ENCODE data around the gene ANO6. TPM values are rescaled to one million over a fixed set of nuclear protein-coding genes. Genes with fewer than 3 reads are reported as not detected.

Gene ANO6
- total and polyA plus RNA-seq, 2 donors (not counting 1 experiment from before 2014, with no cell fraction given): 6.6 to 19.5 TPM

- Histone ChIP-seq H4K20me1 (ENCODE audit: control insufficient read depth, insufficient read depth, low read length, poor library complexity, severe bottlenecking) (peaks cover 6% of the 10 kb centered on the region), H3K36me3 (replicated peaks in 1 of 2; ENCODE audit: control extremely low read depth in 1 of 2, control insufficient read depth in 1 of 2, extremely low read depth in 1 of 2, insufficient read depth in 2 of 2, low read length in 1 of 2) (no peaks in the 10 kb centered on the region), H3K27ac (ENCODE audit: low read length in 2 of 2) (no peak overlapping the region), H3K9me3 (ENCODE audit: control extremely low read depth in 1 of 3, control insufficient read depth in 2 of 3, insufficient read depth in 1 of 3, low read length in 2 of 3) (no peaks in the 10 kb centered on the region), H3K79me2 (ENCODE audit: control insufficient read depth, insufficient read depth, low read length) (no peaks in the 10 kb centered on the region), H3K27me3 (replicated peaks in 1 of 4; ENCODE audit: control extremely low read depth in 1 of 4, control insufficient read depth in 3 of 4, insufficient read depth in 4 of 4, low read length in 3 of 4) (no peaks in the 10 kb centered on the region), H2AFZ (ENCODE audit: insufficient read depth, low read depth, low read length, poor library complexity, severe bottlenecking) (no peak overlapping the region), H3K4me2 (replicated peaks; ENCODE audit: low read depth, low read length, poor library complexity, severe bottlenecking) (no peak overlapping the region), H3K4me3 (ENCODE audit: control extremely low read depth in 1 of 5, extremely low read depth in 1 of 5, insufficient read depth in 1 of 5, low read depth in 2 of 5, low read length in 4 of 5) (no peak overlapping the region), H3K9ac (ENCODE audit: low read length) (no peak overlapping the region), H3K4me1 (ENCODE audit: control insufficient read depth in 2 of 2, insufficient read depth in 2 of 2, low read length in 2 of 2) (peaks cover 10 to 12% of the 10 kb centered on the region in 2 donors)
- POLR2A ChIA-PET: no interaction called here
- CTCF ChIA-PET: interaction anchor here (0.9 kb wide), 1 partner anchor 84 kb away, joined by 3 read pairs; no protein-coding TSS in a partner anchor
- Mint-ChIP-seq H3K4me3 (no peak overlapping the region), H3K9me3 (ENCODE audit: insufficient read depth) (no peaks in the 10 kb centered on the region), H3K27ac (no peak overlapping the region), H3K27me3 (no peaks in the 10 kb centered on the region), H3K4me1 (peaks cover 22% of the 10 kb centered on the region)
- TF ChIP-seq CTCF (IDR thresholded peaks at IDR 0.05) (no peak), EZH2 (IDR thresholded peaks at IDR 0.05; ENCODE audit: borderline replicate concordance, insufficient read depth, low read depth, low read length, poor library complexity, severe bottlenecking) (no peak)
- intact Hi-C loops (cut with micrococcal nuclease): no loop called here
- DNase-seq (no peak), ATAC-seq (ENCODE audit: low read depth) (no peak)
- WGBS (ENCODE audit: insufficient coverage): no CpG with 5 or more reads among the region's 1 CpG
These were observed 38.4 kb downstream of the ANO6 start for GRCh38 chr12:45254254-45254653.

GRCh38 chr12:45256721-45257120 is 40.8 kb downstream of the ANO6 start:
- H3K4me2 ChIP-seq (replicated peaks; ENCODE audit: low read depth, low read length, poor library complexity, severe bottlenecking): no peak overlapping the region
- ChIA-PET CTCF (no interaction called here), POLR2A (no interaction called here)
- H3K27ac ChIP-seq (ENCODE audit: low read length in 2 of 2): no peak overlapping the region
- no peak for TF ChIP-seq CTCF (IDR thresholded peaks at IDR 0.05)
- no peak for TF ChIP-seq EZH2 (IDR thresholded peaks at IDR 0.05; ENCODE audit: borderline replicate concordance, insufficient read depth, low read depth, low read length, poor library complexity, severe bottlenecking)
- no peaks in the 10 kb centered on the region for H3K9me3 ChIP-seq (ENCODE audit: control extremely low read depth in 1 of 3, control insufficient read depth in 2 of 3, insufficient read depth in 1 of 3, low read length in 2 of 3)
- Mint-ChIP-seq H3K4me3 (no peak overlapping the region), H3K4me1 (peaks cover 22% of the 10 kb centered on the region), H3K9me3 (ENCODE audit: insufficient read depth) (no peaks in the 10 kb centered on the region), H3K27ac (no peak overlapping the region), H3K27me3 (no peaks in the 10 kb centered on the region)
- no peaks in the 10 kb centered on the region for H4K20me1 ChIP-seq (ENCODE audit: control insufficient read depth, insufficient read depth, low read length, poor library complexity, severe bottlenecking)
- H2AFZ ChIP-seq (ENCODE audit: insufficient read depth, low read depth, low read length, poor library complexity, severe bottlenecking): no peak overlapping the region
- peaks cover 10 to 12% of the 10 kb centered on the region in 2 donors for H3K4me1 ChIP-seq (ENCODE audit: control insufficient read depth in 2 of 2, insufficient read depth in 2 of 2, low read length in 2 of 2)
- no peak overlapping the region for H3K4me3 ChIP-seq (ENCODE audit: control extremely low read depth in 1 of 5, extremely low read depth in 1 of 5, insufficient read depth in 1 of 5, low read depth in 2 of 5, low read length in 4 of 5)
- intact Hi-C loops (cut with micrococcal nuclease): no loop called here
- no peak overlapping the region for H3K9ac ChIP-seq (ENCODE audit: low read length)
- H3K36me3 ChIP-seq (replicated peaks in 1 of 2; ENCODE audit: control extremely low read depth in 1 of 2, control insufficient read depth in 1 of 2, extremely low read depth in 1 of 2, insufficient read depth in 2 of 2, low read length in 1 of 2): no peaks in the 10 kb centered on the region
- DNase-seq (no peak), ATAC-seq (ENCODE audit: low read depth) (no peak)
- H3K27me3 ChIP-seq (replicated peaks in 1 of 4; ENCODE audit: control extremely low read depth in 1 of 4, control insufficient read depth in 3 of 4, insufficient read depth in 4 of 4, low read length in 3 of 4): no peaks in the 10 kb centered on the region
- no peaks in the 10 kb centered on the region for H3K79me2 ChIP-seq (ENCODE audit: control insufficient read depth, insufficient read depth, low read length)

All from B cell (primary cell).